A673 (cell line): ENCODE results near the gene ROPN1.

Source experiments
- EZH2 ChIP-seq: fragments of 200-600 bp; sonication (generic); IDR thresholded peaks from 2 replicates; pipeline ENCODE4 v1.6.1; 2017; ENCODE audit warnings: borderline replicate concordance, low read depth, mild to moderate bottlenecking, mixed read lengths, antibody characterized with exemption, low read length; ENCODE audit not compliant: poor library complexity, severe bottlenecking
- TF ChIP-seq, protein P1 (sequence below): fragments of 300-800, 200-600 bp; sonication (generic); conservative IDR thresholded peaks from 2 replicates; pipeline ENCODE4 v1.5.1; 2017; ENCODE audit warnings: low read depth, mild to moderate bottlenecking, antibody characterized with exemption, low read length, moderate library complexity, mixed read lengths

DNA sequence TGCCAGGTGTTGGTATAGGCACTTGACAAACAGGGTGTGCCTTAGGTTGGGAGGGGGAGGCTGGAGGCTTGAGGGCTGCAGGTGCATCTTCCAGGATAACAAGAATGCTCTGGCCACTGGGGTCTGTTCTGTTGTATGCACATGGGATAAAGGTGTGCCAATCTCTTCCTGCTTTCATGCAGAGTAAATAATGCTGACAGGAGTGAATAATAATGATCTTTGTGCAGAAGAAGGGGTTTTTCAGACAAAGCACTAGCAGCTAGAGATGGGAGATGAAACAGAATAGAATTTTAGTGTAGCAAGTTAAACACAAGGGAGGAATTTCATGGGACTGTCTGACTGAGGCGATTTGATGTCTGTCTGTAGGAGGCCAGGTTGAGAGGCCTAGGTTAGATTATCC lies 1.9 kb upstream of the ROPN1 start:
- TF ChIP-seq, protein P1, sequence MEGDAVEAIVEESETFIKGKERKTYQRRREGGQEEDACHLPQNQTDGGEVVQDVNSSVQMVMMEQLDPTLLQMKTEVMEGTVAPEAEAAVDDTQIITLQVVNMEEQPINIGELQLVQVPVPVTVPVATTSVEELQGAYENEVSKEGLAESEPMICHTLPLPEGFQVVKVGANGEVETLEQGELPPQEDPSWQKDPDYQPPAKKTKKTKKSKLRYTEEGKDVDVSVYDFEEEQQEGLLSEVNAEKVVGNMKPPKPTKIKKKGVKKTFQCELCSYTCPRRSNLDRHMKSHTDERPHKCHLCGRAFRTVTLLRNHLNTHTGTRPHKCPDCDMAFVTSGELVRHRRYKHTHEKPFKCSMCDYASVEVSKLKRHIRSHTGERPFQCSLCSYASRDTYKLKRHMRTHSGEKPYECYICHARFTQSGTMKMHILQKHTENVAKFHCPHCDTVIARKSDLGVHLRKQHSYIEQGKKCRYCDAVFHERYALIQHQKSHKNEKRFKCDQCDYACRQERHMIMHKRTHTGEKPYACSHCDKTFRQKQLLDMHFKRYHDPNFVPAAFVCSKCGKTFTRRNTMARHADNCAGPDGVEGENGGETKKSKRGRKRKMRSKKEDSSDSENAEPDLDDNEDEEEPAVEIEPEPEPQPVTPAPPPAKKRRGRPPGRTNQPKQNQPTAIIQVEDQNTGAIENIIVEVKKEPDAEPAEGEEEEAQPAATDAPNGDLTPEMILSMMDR: no peak
- no peak for TF ChIP-seq EZH2
